BLaER1 treated with 17β-estradiol and CSF1 and Interleukin-3, amounts not matched to agents 10 nM and 100 nM (cell line): ENCODE data around the gene OLFML2A.
A peak's percentile ranks its signal among the peaks of the same experiment; 100 is the strongest.

Source experiments
- H3K27ac ChIP-seq, 11 experiments: shearing (Covaris generic); formaldehyde crosslinking; 2 replicates each; pipeline ENCODE4 v1.8.1; 2022
- H3K27me3 ChIP-seq, 11 experiments: shearing (Covaris generic); formaldehyde crosslinking; 2 replicates each; pipeline ENCODE4 v1.8.1; 2022
- H3K36me3 ChIP-seq, 11 experiments: shearing (Covaris generic); formaldehyde crosslinking; 2 replicates each; pipeline ENCODE4 v1.8.1; 2022
- H3K4me1 ChIP-seq, 10 experiments: shearing (Covaris generic); formaldehyde crosslinking; 2 replicates each; pipeline ENCODE4 v1.8.1; 2022
- H3K4me2 ChIP-seq, 11 experiments: shearing (Covaris generic); formaldehyde crosslinking; 2 replicates each; pipeline ENCODE4 v1.8.1; 2022
- H3K4me3 ChIP-seq, 10 experiments: shearing (Covaris generic); formaldehyde crosslinking; 2 replicates each; pipeline ENCODE4 v1.8.1; 2022
- H3K9ac ChIP-seq, 11 experiments: shearing (Covaris generic); formaldehyde crosslinking; 2 replicates each; pipeline ENCODE4 v1.8.1; 2022
- H3K9me3 ChIP-seq, 11 experiments: shearing (Covaris generic); formaldehyde crosslinking; replicated peaks in 1 of 11; 2 replicates each; pipeline ENCODE4 v1.8.1; 2022
- H4K20me1 ChIP-seq, 11 experiments: shearing (Covaris generic); formaldehyde crosslinking; 2 replicates each; pipeline ENCODE4 v1.8.1; 2022
- Cebpa-rat ChIP-seq, 11 experiments: shearing (Covaris generic); IDR thresholded peaks; 2 replicates each; pipeline ENCODE4 v1.8.1; 2022

The OLFML2A gene

DNA sequence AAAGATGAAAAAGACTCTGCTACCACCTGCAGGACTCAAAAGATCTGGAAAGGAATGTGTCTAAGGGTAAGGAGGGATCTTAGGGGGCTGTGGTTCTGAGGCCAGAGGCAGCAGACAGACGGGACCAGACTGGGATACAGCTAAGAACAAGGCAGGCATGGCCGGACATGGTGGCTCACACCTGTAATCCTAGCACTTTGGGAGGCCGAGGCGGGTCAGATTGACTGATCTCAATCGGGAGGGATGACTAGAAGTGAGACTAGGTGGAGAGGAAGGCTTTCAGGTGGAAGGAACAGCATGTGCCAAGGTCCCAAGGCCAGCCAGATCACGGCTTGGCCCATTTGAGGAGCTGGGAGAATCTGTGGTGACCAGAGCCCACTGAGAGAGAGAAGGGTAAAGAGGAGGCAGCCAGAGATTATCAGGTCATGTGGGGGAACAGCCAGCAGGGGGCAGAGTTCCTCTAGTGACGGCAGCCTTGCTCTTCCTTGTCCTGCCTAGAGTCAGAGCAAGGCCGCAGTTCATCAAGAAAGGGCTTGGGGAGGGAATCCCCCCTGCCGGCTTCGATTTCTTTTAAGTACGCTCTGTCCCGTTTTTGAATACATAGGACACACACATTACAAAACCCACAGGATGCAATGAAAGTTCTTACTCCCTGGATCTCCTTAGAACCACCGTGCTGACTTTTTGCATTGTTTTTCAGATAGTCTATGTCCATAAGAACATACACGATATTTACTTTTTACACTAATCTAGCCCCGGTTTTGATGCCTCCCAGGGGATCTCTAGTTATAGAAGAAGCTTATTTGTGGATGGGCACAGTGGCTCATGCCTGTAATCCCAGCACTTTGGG lies 2.6 kb upstream of the OLFML2A start:
- Histone ChIP-seq H3K9me3 (no peaks in the 10 kb centered on the region), H3K36me3 (no peaks in the 10 kb centered on the region), H4K20me1 (peaks cover 7 to 16% (median 11%) of the 10 kb centered on the region in 11 experiments; a peak in 20 of 22 replicates), H3K27me3 (peaks cover 41 to 62% (median 53%) of the 10 kb centered on the region in 11 experiments), H3K4me3 (no peak overlapping the region), H3K4me2 (peak overlapping the region in 3 of 11 experiments; percentile 5 to 13 (median 10); a peak in 3 of 22 replicates), H3K9ac (no peak overlapping the region), H3K27ac (no peak overlapping the region), H3K4me1 (peaks cover 16 to 48% (median 33%) of the 10 kb centered on the region in 10 experiments)
- no peak for TF ChIP-seq Cebpa-rat (IDR thresholded peaks at IDR 0.05)

DNA sequence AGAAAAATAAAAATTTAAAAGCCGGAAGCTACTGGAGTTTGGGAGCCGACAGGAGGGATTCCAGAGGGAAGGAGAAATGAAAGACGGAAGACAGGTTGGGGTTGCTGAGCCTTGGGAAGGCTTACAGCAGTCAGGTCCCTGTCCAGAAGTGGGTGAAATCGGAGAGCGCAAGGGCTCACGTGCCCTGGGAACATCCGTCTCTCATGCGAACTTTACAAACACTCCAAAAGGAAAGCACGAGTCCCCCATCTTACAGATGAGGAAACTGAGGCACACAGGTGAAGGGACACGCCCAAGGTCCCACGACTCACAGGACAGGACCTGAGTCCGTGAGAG lies 347 bp upstream of the OLFML2A start:
- TF ChIP-seq Cebpa-rat (IDR thresholded peaks at IDR 0.05) = no peak
- peaks cover 26 to 44% (median 37%) of the 10 kb centered on the region in 11 experiments for H3K27me3 ChIP-seq
- no peaks in the 10 kb centered on the region for H3K9me3 ChIP-seq
- peaks cover 0 to 5% (median 0%) of the 10 kb centered on the region in 11 experiments; a peak in 2 of 22 replicates for H4K20me1 ChIP-seq
- peak overlapping the region; percentile 52 to 73 (median 62) for H3K4me3 ChIP-seq
- H3K36me3 ChIP-seq = no peaks in the 10 kb centered on the region
- peak overlapping the region; percentile 30 to 73 (median 66); a peak in 21 of 22 replicates for H3K9ac ChIP-seq
- H3K4me2 ChIP-seq = peak overlapping the region; percentile 90 to 97 (median 95)
- peak overlapping the region in 2 of 11 experiments; percentile 37 to 50; a peak in 3 of 22 replicates for H3K27ac ChIP-seq
- H3K4me1 ChIP-seq = peaks cover 8 to 56% (median 24%) of the 10 kb centered on the region in 10 experiments; a peak in 19 of 20 replicates

DNA sequence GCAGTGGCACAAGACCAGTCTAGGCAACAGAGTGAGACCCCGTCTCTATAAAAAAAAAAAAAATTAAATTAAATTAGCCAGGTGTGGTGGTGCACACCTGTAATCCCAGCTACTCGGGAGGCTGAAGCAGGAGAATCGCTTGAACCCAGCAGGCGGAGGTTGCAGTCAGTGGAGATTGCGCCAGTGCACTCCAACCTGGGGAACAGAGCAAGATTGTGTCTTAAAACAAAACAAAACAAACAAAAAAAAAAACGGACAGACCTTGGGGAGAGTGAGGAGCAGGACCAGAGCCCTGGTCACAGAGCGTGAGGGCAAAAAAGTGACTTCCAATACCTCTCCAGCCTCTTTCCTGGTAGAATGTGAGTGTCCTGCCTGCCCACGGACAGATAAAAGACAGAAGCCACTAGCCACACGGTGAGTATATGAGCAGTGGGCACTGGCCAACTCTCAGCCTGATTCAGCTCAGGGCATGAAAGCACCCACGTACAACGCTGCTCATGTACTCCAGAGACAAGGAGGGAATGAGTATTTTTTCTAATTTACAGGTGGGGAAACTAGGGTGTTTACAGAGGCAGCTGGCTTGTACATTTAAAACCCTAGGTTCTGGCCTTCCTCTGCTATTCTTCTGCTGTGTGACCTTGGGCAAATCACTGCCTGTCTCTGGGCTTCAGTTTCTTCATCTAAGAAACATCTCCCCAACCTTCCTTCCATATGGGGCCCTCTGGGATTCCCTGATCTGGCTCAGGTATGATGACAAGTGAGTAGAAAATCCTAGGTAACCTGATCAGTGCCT lies 1.8 kb downstream of the OLFML2A start:
- H3K9ac ChIP-seq = no peak overlapping the region; a peak in 1 of 22 replicates
- no peak overlapping the region for H3K4me3 ChIP-seq
- H3K4me2 ChIP-seq = peak overlapping the region in 6 of 11 experiments; percentile 6 to 76 (median 48); a peak in 8 of 22 replicates
- peaks cover 0 to 5% (median 0%) of the 10 kb centered on the region in 11 experiments; a peak in 2 of 22 replicates for H4K20me1 ChIP-seq
- H3K4me1 ChIP-seq = peaks cover 12 to 78% (median 35%) of the 10 kb centered on the region in 10 experiments; a peak in 19 of 20 replicates
- H3K27me3 ChIP-seq = peaks cover 26 to 44% (median 37%) of the 10 kb centered on the region in 11 experiments
- H3K9me3 ChIP-seq = no peaks in the 10 kb centered on the region
- no peaks in the 10 kb centered on the region for H3K36me3 ChIP-seq
- no peak for TF ChIP-seq Cebpa-rat (IDR thresholded peaks at IDR 0.05)
- H3K27ac ChIP-seq = no peak overlapping the region; a peak in 1 of 22 replicates

DNA sequence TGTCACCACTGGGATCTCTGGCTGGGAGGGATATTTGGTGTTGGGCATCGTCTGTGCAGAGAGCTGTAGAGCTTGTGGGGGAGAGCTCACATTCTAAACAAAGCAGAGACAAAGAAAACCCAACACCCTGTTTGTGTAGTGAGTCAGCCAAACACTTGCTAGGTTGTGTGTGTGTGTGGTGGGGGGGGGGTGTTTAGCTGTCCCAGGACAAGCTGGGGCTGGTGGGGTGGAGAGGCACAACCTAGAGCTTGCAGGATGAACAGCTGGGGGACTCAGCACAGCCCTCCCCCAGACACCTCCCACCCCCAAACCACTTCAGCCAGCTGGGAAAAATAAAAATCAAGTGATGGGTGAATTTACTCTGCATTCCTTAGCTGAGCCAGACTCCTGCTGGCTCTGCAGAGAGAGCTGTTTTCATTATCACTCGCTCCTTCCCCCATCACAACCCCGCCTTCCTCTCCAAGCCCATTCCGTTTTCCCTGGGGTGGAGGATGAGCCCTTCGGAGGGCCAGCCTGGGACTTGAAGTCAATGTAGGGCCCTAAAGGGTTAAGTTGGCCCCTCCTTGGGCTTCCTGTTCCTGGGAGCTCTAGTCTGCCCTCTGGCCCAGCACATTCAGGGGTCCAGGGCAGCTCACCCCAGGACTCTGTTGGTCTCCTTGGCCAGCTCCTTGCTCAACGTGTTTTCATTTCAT lies 2.6 kb downstream of the OLFML2A start:
- Histone ChIP-seq H3K27ac (peak overlapping the region in 2 of 11 experiments; percentile 18 to 19; a peak in 2 of 22 replicates), H3K4me1 (peaks cover 19 to 85% (median 42%) of the 10 kb centered on the region in 10 experiments), H3K4me3 (no peak overlapping the region), H4K20me1 (peaks cover 0 to 5% (median 0%) of the 10 kb centered on the region in 11 experiments; a peak in 2 of 22 replicates), H3K36me3 (no peaks in the 10 kb centered on the region), H3K9me3 (no peaks in the 10 kb centered on the region), H3K27me3 (peaks cover 26 to 44% (median 37%) of the 10 kb centered on the region in 11 experiments), H3K9ac (no peak overlapping the region; a peak in 2 of 22 replicates), H3K4me2 (peak overlapping the region in 7 of 11 experiments; percentile 21 to 76 (median 45); a peak in 11 of 22 replicates)
- TF ChIP-seq Cebpa-rat (IDR thresholded peaks at IDR 0.05) = no peak

DNA sequence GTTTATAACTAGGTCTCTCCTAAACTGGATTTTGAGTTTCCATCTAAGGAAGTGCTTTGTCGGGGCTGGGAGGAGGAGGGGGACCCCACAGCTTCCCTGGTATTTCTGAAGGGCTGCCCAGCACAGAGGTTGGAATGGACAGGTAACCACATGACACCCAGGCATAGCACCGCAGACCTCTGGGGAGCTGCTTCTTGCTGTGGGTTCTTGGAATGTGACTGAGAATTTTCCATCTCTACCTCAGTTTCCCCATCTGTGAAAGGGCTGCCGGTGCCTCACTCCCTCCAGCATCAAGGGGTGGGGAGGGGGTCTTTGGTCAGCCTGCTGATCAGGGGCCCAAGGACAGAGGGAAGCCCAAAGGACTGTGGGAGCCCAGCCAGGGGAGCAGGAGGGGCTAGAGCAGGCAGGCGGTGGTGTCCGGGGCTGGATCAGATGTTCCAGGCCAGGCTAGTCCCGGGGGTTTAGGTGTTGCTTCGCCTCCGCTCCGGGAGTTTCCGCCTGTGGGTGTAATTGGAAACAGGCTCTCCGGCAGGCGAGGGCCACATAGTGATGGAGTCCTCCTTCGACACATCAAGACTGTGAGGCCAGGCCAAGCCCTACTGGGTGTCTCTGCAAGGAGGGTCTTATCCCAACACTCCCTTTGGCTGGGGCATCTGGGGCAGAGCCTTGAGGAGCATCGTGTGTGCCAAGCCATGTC lies 3.3 kb downstream of the OLFML2A start:
- no peaks in the 10 kb centered on the region for H3K36me3 ChIP-seq
- peak overlapping the region in 5 of 11 experiments; percentile 29 to 76 (median 45); a peak in 9 of 22 replicates for H3K4me2 ChIP-seq
- no peak for TF ChIP-seq Cebpa-rat (IDR thresholded peaks at IDR 0.05)
- peaks cover 0 to 5% (median 0%) of the 10 kb centered on the region in 11 experiments; a peak in 2 of 22 replicates for H4K20me1 ChIP-seq
- H3K27ac ChIP-seq = peak overlapping the region in 2 of 11 experiments; percentile 18 to 19; a peak in 2 of 22 replicates
- no peak overlapping the region; a peak in 1 of 22 replicates for H3K9ac ChIP-seq
- H3K27me3 ChIP-seq = peaks cover 26 to 39% (median 36%) of the 10 kb centered on the region in 11 experiments
- H3K4me1 ChIP-seq = peaks cover 25 to 86% (median 49%) of the 10 kb centered on the region in 10 experiments
- no peaks in the 10 kb centered on the region for H3K9me3 ChIP-seq
- H3K4me3 ChIP-seq = no peak overlapping the region

DNA sequence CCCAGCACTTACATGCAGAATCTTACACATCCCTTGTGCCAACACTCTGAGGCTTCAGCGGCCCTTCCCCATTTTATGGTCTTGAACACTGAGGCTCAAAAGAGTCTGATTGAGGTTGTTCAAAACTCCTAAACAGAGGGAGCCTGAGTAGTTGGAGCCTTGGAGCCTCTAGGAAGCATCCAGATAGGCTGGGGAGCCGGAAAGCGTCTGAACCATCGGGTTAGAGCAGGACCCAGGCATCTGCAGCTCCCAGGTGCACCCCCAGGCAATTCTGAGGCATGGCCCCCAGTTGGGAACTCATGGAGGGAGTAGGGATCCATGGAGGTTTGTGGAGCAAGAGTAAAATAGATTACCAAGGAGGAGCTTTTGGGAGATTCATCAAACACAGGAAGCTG lies 3.8 kb downstream of the OLFML2A start:
- Histone ChIP-seq H3K27ac (no peak overlapping the region), H3K9ac (no peak overlapping the region)

DNA sequence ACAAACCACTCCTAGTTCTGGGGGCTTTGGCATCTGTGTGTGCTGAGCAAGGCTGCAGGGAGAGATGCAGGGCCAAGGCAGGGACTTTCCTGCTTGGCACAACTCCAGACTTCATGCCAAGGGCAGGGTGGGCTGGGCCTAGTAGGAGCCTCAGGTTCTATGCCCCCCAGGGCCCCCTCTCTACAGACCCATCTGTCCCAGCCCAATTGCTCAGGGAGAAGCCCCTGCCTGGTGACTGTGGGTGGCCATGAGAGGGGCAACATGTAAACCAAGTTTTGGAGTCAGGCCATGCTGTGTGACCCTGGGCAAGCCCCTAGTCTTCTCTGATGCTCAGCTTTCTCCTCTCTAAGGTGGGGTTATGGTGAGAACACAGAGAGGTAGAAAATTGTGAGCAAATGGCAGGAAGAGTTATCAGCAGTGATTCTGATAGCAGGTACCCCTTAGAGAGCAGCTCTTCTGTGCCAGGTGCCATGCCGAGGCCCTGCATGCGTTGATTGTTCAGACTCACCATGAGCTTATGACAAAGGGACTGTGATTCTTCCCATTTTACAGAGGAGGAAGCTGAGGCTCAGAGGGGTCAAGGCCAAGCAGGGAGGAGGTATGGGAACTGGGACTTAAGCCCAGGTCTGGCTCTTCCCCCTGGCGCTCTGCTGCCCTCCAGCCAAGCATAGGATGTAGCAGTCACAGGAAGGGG lies 5.2 kb downstream of the OLFML2A start:
- H3K27ac ChIP-seq = peak overlapping the region in 7 of 11 experiments; percentile 37 to 87 (median 74); a peak in 14 of 22 replicates
- no peaks in the 10 kb centered on the region for H4K20me1 ChIP-seq
- TF ChIP-seq Cebpa-rat (IDR thresholded peaks at IDR 0.05) = no peak
- H3K36me3 ChIP-seq = no peaks in the 10 kb centered on the region
- no peak overlapping the region for H3K4me3 ChIP-seq
- peak overlapping the region in 4 of 11 experiments; percentile 9 to 68 (median 24); a peak in 5 of 22 replicates for H3K9ac ChIP-seq
- peaks cover 19 to 88% (median 43%) of the 10 kb centered on the region in 10 experiments for H3K4me1 ChIP-seq
- no peaks in the 10 kb centered on the region for H3K9me3 ChIP-seq
- peak overlapping the region in 8 of 11 experiments; percentile 18 to 78 (median 60); a peak in 12 of 22 replicates for H3K4me2 ChIP-seq
- H3K27me3 ChIP-seq = peaks cover 7 to 20% (median 17%) of the 10 kb centered on the region in 11 experiments

More for the DNA sequence above, 3.8 kb downstream of the OLFML2A start:
- no peaks in the 10 kb centered on the region for H3K9me3 ChIP-seq
- no peaks in the 10 kb centered on the region for H3K36me3 ChIP-seq
- TF ChIP-seq Cebpa-rat (IDR thresholded peaks at IDR 0.05) = no peak
- peaks cover 21 to 34% (median 31%) of the 10 kb centered on the region in 11 experiments for H3K27me3 ChIP-seq
- H4K20me1 ChIP-seq = peaks cover 0 to 5% (median 0%) of the 10 kb centered on the region in 11 experiments; a peak in 2 of 22 replicates
- H3K4me2 ChIP-seq = no peak overlapping the region
- H3K4me3 ChIP-seq = no peak overlapping the region
- peaks cover 25 to 90% (median 51%) of the 10 kb centered on the region in 10 experiments for H3K4me1 ChIP-seq
